ENCODE data around the gene KLKB1. TPM values are rescaled to one million over a fixed set of nuclear protein-coding genes. Genes with fewer than 3 reads are reported as not detected.
"Not testable (repeated sequence)": the region's sequence is repeated elsewhere in the genome, so short reads cannot be mapped to it uniquely, and the experiment has no call there.

KLKB1 gene
- total RNA-seq, 2 experiments from 2014 or later: not detected

- Histone ChIP-seq H3K9me3 (ENCODE audit: low read length) (no peaks in the 10 kb centered on the region), H3K36me3 (ENCODE audit: insufficient read depth, low read length) (no peaks in the 10 kb centered on the region), H3K4me3 (ENCODE audit: low read depth, low read length, poor library complexity, severe bottlenecking) (no peak overlapping the region), H3K9me2 (ENCODE audit: insufficient read depth, low read length) (no peaks in the 10 kb centered on the region), H3K4me2 (ENCODE audit: low read length) (no peak overlapping the region), H3K27ac (ENCODE audit: low read depth, low read length, poor library complexity, severe bottlenecking) (no peak overlapping the region), H4K20me1 (ENCODE audit: insufficient read depth, low read length) (no peaks in the 10 kb centered on the region), H3K4me1 (ENCODE audit: insufficient read depth, low read length, poor library complexity, severe bottlenecking) (no peaks in the 10 kb centered on the region), H3K79me2 (ENCODE audit: insufficient read depth, low read depth, low read length) (no peaks in the 10 kb centered on the region), H2AFZ (ENCODE audit: low read length) (no peak overlapping the region)
- TF ChIP-seq CTCF (conservative IDR thresholded peaks at IDR 0.05; ENCODE audit: low read length) (no peak), EZH2phosphoT487 (IDR thresholded peaks at IDR 0.05; ENCODE audit: borderline replicate concordance, low read depth, low read length) (no peak)
- intact Hi-C loops (cut with micrococcal nuclease; ENCODE audit: unreplicated experiment): no loop called here
- ChIA-PET CTCF (ENCODE audit: unreplicated experiment) (no interaction called here), POLR2A (no interaction called here)
- BruUV-seq (replicated peaks): no TSS peak
- DNase-seq (ENCODE audit: low spot score): no peak
Observed at GRCh38 chr4:186271081-186271678, 43.9 kb downstream of the KLKB1 start.

- BruUV-seq (replicated peaks): no TSS peak
- H4K20me1 ChIP-seq (ENCODE audit: insufficient read depth, low read length): no peaks in the 10 kb centered on the region
- ChIA-PET CTCF (ENCODE audit: unreplicated experiment) (no interaction called here), POLR2A (no interaction called here)
- no peak overlapping the region for H3K4me3 ChIP-seq (ENCODE audit: low read depth, low read length, poor library complexity, severe bottlenecking)
- no peaks in the 10 kb centered on the region for H3K36me3 ChIP-seq (ENCODE audit: insufficient read depth, low read length)
- H3K9me3 ChIP-seq (ENCODE audit: low read length): no peaks in the 10 kb centered on the region
- H3K4me2 ChIP-seq (ENCODE audit: low read length): no peak overlapping the region
- intact Hi-C loops (cut with micrococcal nuclease; ENCODE audit: unreplicated experiment): no loop called here
- no peak for TF ChIP-seq EZH2phosphoT487 (IDR thresholded peaks at IDR 0.05; ENCODE audit: borderline replicate concordance, low read depth, low read length)
- no peak for TF ChIP-seq CTCF (conservative IDR thresholded peaks at IDR 0.05; ENCODE audit: low read length)
- no peak overlapping the region for H2AFZ ChIP-seq (ENCODE audit: low read length)
- DNase-seq (ENCODE audit: low spot score): no peak
- H3K4me1 ChIP-seq (ENCODE audit: insufficient read depth, low read length, poor library complexity, severe bottlenecking): no peaks in the 10 kb centered on the region
- no peaks in the 10 kb centered on the region for H3K79me2 ChIP-seq (ENCODE audit: insufficient read depth, low read depth, low read length)
- no peak overlapping the region for H3K27ac ChIP-seq (ENCODE audit: low read depth, low read length, poor library complexity, severe bottlenecking)
- H3K9me2 ChIP-seq (ENCODE audit: insufficient read depth, low read length): no peaks in the 10 kb centered on the region
Observed at GRCh38 chr4:186272699-186273391, 45.5 kb downstream of the KLKB1 start.

GRCh38 chr4:186273392-186273789 lies 46.1 kb downstream of the KLKB1 start:
- H3K4me2 ChIP-seq (ENCODE audit: low read length); H3K27ac ChIP-seq (ENCODE audit: low read depth, low read length, poor library complexity, severe bottlenecking); DNase-seq (ENCODE audit: low spot score); CTCF ChIA-PET (ENCODE audit: unreplicated experiment); BruUV-seq (replicated peaks); H3K79me2 ChIP-seq (ENCODE audit: insufficient read depth, low read depth, low read length); H3K36me3 ChIP-seq (ENCODE audit: insufficient read depth, low read length); H4K20me1 ChIP-seq (ENCODE audit: insufficient read depth, low read length); H3K9me3 ChIP-seq (ENCODE audit: low read length); intact Hi-C loops (cut with micrococcal nuclease; ENCODE audit: unreplicated experiment); H3K9me2 ChIP-seq (ENCODE audit: insufficient read depth, low read length); H3K4me1 ChIP-seq (ENCODE audit: insufficient read depth, low read length, poor library complexity, severe bottlenecking); POLR2A ChIA-PET; H3K4me3 ChIP-seq (ENCODE audit: low read depth, low read length, poor library complexity, severe bottlenecking); H2AFZ ChIP-seq (ENCODE audit: low read length): not testable (repeated sequence)

Measured in OCI-LY7 (cell line).